ENCODE measurements around the gene CLEC9A.

The CLEC9A gene

DNA sequence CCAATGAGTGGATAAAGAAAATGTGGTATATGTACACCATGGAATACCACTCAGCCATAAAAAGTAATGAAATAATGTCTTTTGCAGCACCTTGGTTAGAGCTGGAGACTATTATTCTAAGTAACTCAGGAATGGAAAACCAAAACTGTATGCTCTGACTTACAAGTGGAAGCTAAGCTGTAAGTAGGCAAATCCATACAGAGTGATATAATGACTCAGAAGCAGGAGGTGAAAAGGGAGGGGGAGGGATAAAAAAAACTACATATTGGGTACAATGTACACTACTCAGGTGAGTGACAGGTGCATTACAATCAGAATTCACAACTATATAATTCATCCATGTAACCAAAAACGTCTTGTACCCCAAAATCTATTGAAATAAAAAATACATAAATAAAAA lies 83.4 kb downstream of the CLEC9A start:
- Histone ChIP-seq H3K9me3 (ENCODE audit: insufficient read depth, low read depth, low read length) (no peaks in the 10 kb centered on the region; the same call in 1 of the 2 replicates), H3K27me3 (ENCODE audit: insufficient read depth, low read length) (no peaks in the 10 kb centered on the region), H3K9ac (ENCODE audit: low read depth, low read length) (no peak overlapping the region), H3K4me1 (ENCODE audit: insufficient read depth, low read length) (no peaks in the 10 kb centered on the region), H3K4me3 (ENCODE audit: low read length) (no peak overlapping the region), H3K36me3 (ENCODE audit: insufficient read depth, low read depth, low read length) (no peaks in the 10 kb centered on the region), H3K27ac (ENCODE audit: low read length) (no peak overlapping the region)

DNA sequence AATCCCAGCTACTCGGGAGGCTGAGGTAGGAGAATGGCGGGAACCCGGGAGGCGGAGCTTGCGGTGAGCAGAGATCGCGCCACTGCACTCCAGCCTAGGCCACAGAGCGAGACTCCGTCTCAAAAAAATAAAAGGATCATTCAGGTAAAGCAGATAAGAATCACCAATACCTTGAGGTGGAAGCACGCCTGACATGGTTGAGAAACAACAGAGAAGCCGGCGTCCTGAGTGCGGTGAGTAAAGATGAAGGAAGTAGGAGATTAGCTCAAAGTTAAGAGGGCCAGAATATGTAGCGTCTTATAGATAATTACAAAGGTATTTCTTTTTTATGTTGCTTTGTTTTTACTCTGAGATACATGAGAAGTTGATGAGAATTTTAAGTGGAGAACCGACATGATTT lies 84.8 kb downstream of the CLEC9A start:
- Histone ChIP-seq H3K36me3 (ENCODE audit: insufficient read depth, low read depth, low read length) (no peaks in the 10 kb centered on the region), H3K27me3 (ENCODE audit: insufficient read depth, low read length) (no peaks in the 10 kb centered on the region), H3K4me1 (ENCODE audit: insufficient read depth, low read length) (no peaks in the 10 kb centered on the region), H3K27ac (ENCODE audit: low read length) (no peak overlapping the region), H3K9ac (ENCODE audit: low read depth, low read length) (no peak overlapping the region), H3K4me3 (ENCODE audit: low read length) (no peak overlapping the region), H3K9me3 (ENCODE audit: insufficient read depth, low read depth, low read length) (no peaks in the 10 kb centered on the region; the same call in 1 of the 2 replicates)

All from iPS-20b (cell line).